ENCODE data around the gene CERS3. TPM values are rescaled to one million over a fixed set of nuclear protein-coding genes. Genes with fewer than 3 reads are reported as not detected.

The CERS3 gene
- polyA plus RNA-seq, 1 of the 3 experiments (the other 2 are of a cell fraction): not detected

DNA sequence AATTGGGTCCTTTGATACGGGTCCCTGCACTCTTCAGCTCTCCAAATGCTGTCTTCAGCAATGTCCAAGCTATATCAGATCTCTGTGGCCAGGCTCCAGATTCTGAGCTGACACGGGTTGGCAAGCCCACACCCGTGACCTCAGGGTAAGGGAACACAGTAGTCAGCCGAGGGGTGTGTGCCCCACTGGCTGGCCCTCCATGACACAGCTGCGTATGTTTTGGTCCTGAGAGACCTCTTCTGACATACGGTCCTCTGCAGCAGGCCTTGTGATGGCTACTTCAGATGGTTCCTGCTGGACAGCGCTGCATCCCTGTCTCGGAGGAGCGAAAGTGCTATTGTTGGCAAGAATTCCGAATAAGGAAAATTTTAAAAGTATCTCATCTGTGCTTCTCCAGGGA is 101.8 kb downstream of the CERS3 start (continued):
- TF ChIP-seq, protein P1, sequence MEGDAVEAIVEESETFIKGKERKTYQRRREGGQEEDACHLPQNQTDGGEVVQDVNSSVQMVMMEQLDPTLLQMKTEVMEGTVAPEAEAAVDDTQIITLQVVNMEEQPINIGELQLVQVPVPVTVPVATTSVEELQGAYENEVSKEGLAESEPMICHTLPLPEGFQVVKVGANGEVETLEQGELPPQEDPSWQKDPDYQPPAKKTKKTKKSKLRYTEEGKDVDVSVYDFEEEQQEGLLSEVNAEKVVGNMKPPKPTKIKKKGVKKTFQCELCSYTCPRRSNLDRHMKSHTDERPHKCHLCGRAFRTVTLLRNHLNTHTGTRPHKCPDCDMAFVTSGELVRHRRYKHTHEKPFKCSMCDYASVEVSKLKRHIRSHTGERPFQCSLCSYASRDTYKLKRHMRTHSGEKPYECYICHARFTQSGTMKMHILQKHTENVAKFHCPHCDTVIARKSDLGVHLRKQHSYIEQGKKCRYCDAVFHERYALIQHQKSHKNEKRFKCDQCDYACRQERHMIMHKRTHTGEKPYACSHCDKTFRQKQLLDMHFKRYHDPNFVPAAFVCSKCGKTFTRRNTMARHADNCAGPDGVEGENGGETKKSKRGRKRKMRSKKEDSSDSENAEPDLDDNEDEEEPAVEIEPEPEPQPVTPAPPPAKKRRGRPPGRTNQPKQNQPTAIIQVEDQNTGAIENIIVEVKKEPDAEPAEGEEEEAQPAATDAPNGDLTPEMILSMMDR (IDR thresholded peaks at IDR 0.05): no peak

DNA sequence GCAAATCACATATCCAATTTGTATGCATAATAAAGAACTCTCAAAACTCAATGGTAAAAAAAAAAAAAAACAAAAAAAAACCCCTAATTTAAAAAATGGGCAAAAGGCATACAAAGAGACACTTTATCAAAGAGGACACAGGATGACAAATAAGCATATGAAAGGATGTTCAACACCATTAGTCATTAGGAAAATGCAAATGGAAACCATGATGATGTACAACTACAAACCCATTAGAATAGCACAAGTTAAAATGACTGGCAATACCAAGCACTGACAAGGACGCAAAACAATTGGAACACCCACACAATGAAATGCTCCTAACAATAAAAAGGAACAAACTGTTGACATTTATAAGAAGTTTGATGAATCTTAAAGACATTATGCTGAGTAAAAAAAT is 123.6 kb downstream of the CERS3 start:
- H2AFZ ChIP-seq (ENCODE audit: low read depth): no peak overlapping the region
- ChIA-PET CTCF (no interaction called here), POLR2A (no interaction called here)
- H3K4me1 ChIP-seq (ENCODE audit: control insufficient read depth in 1 of 2, insufficient read depth in 2 of 2, low read depth in 1 of 2, low read length in 1 of 2): no peaks in the 10 kb centered on the region
- H3K79me2 ChIP-seq (ENCODE audit: insufficient read depth): no peaks in the 10 kb centered on the region
- WGBS (ENCODE audit: low lambda C conversion rate): 53% methylated on average over 1 of the region's 1 CpG
- H3K36me3 ChIP-seq (replicated peaks in 1 of 2; ENCODE audit: control insufficient read depth in 1 of 2, insufficient read depth in 2 of 2, low read length in 1 of 2): no peaks in the 10 kb centered on the region
- no peaks in the 10 kb centered on the region for H3F3A ChIP-seq (replicated peaks; ENCODE audit: insufficient read depth)
- H3K9me2 ChIP-seq: no peaks in the 10 kb centered on the region
- no peaks in the 10 kb centered on the region for H4K20me1 ChIP-seq (ENCODE audit: insufficient read depth)
- no peak overlapping the region for H3K27ac ChIP-seq (ENCODE audit: low read depth in 2 of 2, low read length in 1 of 2)
- no peak overlapping the region for H3K4me3 ChIP-seq (ENCODE audit: low read depth in 2 of 2, low read length in 1 of 2)
- no peaks in the 10 kb centered on the region for H3K27me3 ChIP-seq (ENCODE audit: insufficient read depth)
- no peak for DNase-seq
- no peak overlapping the region for H3K4me2 ChIP-seq
- TF ChIP-seq, protein P2, sequence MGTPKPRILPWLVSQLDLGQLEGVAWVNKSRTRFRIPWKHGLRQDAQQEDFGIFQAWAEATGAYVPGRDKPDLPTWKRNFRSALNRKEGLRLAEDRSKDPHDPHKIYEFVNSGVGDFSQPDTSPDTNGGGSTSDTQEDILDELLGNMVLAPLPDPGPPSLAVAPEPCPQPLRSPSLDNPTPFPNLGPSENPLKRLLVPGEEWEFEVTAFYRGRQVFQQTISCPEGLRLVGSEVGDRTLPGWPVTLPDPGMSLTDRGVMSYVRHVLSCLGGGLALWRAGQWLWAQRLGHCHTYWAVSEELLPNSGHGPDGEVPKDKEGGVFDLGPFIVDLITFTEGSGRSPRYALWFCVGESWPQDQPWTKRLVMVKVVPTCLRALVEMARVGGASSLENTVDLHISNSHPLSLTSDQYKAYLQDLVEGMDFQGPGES (IDR thresholded peaks at IDR 0.05; ENCODE audit: low read depth, low read length): no peak
- TF ChIP-seq POLR2AphosphoS5 (IDR thresholded peaks at IDR 0.05; ENCODE audit: low read depth, low read length): no peak
- no peak for TF ChIP-seq ELF1 (IDR thresholded peaks at IDR 0.05)
- no peaks in the 10 kb centered on the region; the same call in 1 of the 2 replicates for H3K9me3 ChIP-seq
- no peak overlapping the region for H3K9ac ChIP-seq

DNA sequence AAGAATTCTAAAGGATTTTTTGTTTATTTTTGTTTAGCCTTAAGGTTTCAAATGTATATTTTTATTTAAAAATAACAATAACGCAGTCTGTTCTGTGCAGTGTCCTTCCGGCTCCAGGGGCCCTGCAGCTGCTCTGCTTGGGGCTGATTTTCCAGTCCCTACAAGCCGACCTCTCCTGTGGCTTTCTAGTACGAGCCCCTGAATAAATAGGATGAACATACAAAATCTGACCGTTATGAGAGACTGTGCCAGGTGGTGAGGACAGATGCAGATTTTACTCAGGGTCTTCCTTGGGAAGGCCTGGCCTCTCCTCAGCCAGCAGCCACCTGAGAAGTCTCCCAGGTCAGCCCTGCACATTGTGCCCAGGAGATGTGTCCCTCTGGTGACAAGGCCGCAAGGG is 127.8 kb downstream of the CERS3 start:
- 30% methylated on average over 6 of the region's 6 CpGs for WGBS (ENCODE audit: low lambda C conversion rate)
- Histone ChIP-seq H3K9ac (no peak overlapping the region), H3K9me2 (no peaks in the 10 kb centered on the region), H3K79me2 (ENCODE audit: insufficient read depth) (no peaks in the 10 kb centered on the region), H3F3A (replicated peaks; ENCODE audit: insufficient read depth) (no peaks in the 10 kb centered on the region), H3K9me3 (no peaks in the 10 kb centered on the region; the same call in 1 of the 2 replicates), H3K36me3 (replicated peaks in 1 of 2; ENCODE audit: control insufficient read depth in 1 of 2, insufficient read depth in 2 of 2, low read length in 1 of 2) (no peaks in the 10 kb centered on the region), H3K27ac (ENCODE audit: low read depth in 2 of 2, low read length in 1 of 2) (no peak overlapping the region), H2AFZ (ENCODE audit: low read depth) (no peak overlapping the region), H3K27me3 (ENCODE audit: insufficient read depth) (no peaks in the 10 kb centered on the region), H4K20me1 (ENCODE audit: insufficient read depth) (no peaks in the 10 kb centered on the region), H3K4me3 (ENCODE audit: low read depth in 2 of 2, low read length in 1 of 2) (no peak overlapping the region), H3K4me1 (ENCODE audit: control insufficient read depth in 1 of 2, insufficient read depth in 2 of 2, low read depth in 1 of 2, low read length in 1 of 2) (no peaks in the 10 kb centered on the region), H3K4me2 (no peak overlapping the region)
- no peak for DNase-seq
- TF ChIP-seq, protein P3, sequence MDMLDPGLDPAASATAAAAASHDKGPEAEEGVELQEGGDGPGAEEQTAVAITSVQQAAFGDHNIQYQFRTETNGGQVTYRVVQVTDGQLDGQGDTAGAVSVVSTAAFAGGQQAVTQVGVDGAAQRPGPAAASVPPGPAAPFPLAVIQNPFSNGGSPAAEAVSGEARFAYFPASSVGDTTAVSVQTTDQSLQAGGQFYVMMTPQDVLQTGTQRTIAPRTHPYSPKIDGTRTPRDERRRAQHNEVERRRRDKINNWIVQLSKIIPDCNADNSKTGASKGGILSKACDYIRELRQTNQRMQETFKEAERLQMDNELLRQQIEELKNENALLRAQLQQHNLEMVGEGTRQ (IDR thresholded peaks at IDR 0.05; ENCODE audit: borderline replicate concordance, low read depth, low read length): no peak
- TF ChIP-seq RXRA (IDR thresholded peaks at IDR 0.05; ENCODE audit: borderline replicate concordance, low read depth) (no peak), FOXJ3 (CRISPR knock-in tag; IDR thresholded peaks at IDR 0.05) (no peak), SMC3 (IDR thresholded peaks at IDR 0.05; ENCODE audit: low read depth, low read length) (no peak), CHD2 (IDR thresholded peaks at IDR 0.05; ENCODE audit: low read length, partially characterized antibody) (no peak), EZH2phosphoT487 (IDR thresholded peaks at IDR 0.05; ENCODE audit: borderline replicate concordance, low read depth) (no peak), EP300 (IDR thresholded peaks at IDR 0.05; ENCODE audit: borderline replicate concordance in 1 of 2, low read depth in 1 of 2, low read length in 1 of 2) (no peak), GABPA (IDR thresholded peaks at IDR 0.05; ENCODE audit: low read depth) (no peak), RAD21 (IDR thresholded peaks at IDR 0.05; ENCODE audit: low read length) (no peak), MEF2A (IDR thresholded peaks at IDR 0.05; ENCODE audit: borderline replicate concordance, low read depth) (no peak), TCF12 (IDR thresholded peaks at IDR 0.05) (no peak), NFIC (IDR thresholded peaks at IDR 0.05; ENCODE audit: borderline replicate concordance) (no peak)
- TF ChIP-seq, protein P4, sequence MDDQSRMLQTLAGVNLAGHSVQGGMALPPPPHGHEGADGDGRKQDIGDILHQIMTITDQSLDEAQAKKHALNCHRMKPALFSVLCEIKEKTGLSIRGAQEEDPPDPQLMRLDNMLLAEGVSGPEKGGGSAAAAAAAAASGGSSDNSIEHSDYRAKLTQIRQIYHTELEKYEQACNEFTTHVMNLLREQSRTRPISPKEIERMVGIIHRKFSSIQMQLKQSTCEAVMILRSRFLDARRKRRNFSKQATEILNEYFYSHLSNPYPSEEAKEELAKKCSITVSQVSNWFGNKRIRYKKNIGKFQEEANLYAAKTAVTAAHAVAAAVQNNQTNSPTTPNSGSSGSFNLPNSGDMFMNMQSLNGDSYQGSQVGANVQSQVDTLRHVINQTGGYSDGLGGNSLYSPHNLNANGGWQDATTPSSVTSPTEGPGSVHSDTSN (IDR thresholded peaks at IDR 0.05): no peak
- TF ChIP-seq, protein P1 (IDR thresholded peaks at IDR 0.05): no peak
- ChIA-PET POLR2A (no interaction called here), CTCF (interaction anchor here (0.8 to 2.6 kb wide), 3 partner anchors 17 to 171 kb away, joined by 6 to 9 read pairs (median 9); no protein-coding TSS in a partner anchor)
